Neural progenitor cell (in vitro differentiated cells): Measurements from ENCODE around the gene C1QTNF3. TPM values are rescaled to one million over a fixed set of nuclear protein-coding genes. Genes with fewer than 3 reads are reported as not detected.
"Not testable (repeated sequence)": the region's sequence is repeated elsewhere in the genome, so short reads cannot be mapped to it uniquely, and the experiment has no call there.

Experiments used
- DNase-seq: peaks from one replicate; pipeline ENCODE4 v3.0.0-alpha.2; 2016; ENCODE audit warnings: low spot score
- H2AFZ ChIP-seq: fragments of 200-600 bp; sonication (generic); replicated peaks from 2 replicates; pipeline ENCODE4 v1.6.1; 2016; ENCODE audit warnings: antibody characterized with exemption
- H3F3A ChIP-seq: fragments of 200-600 bp; sonication (generic); 2 replicates; pipeline ENCODE4 v1.6.1; 2016; ENCODE audit warnings: antibody characterized with exemption, low read depth
- H3K27ac ChIP-seq: fragments of 200-600 bp; sonication (generic); 2 replicates; pipeline ENCODE4 v1.5.1; 2016; ENCODE audit warnings: mild to moderate bottlenecking
- H3K27me3 ChIP-seq: fragments of 200-600 bp; sonication (generic); 2 replicates; pipeline ENCODE4 v1.6.1; 2016; ENCODE audit warnings: mild to moderate bottlenecking, moderate library complexity
- H3K36me3 ChIP-seq: fragments of 200-600 bp; sonication (generic); 2 replicates; pipeline ENCODE4 v1.5.1; 2016
- H3K4me1 ChIP-seq: fragments of 200-600 bp; sonication (generic); 2 replicates; pipeline ENCODE4 v1.6.1; 2016; ENCODE audit warnings: mixed run types
- H3K4me2 ChIP-seq: fragments of 200-600 bp; sonication (generic); 2 replicates; pipeline ENCODE4 v1.6.1; 2016
- H3K4me3 ChIP-seq: fragments of 200-600 bp; sonication (generic); 2 replicates; pipeline ENCODE4 v1.5.1; 2016
- H3K79me2 ChIP-seq: fragments of 200-600 bp; sonication (generic); 2 replicates; pipeline ENCODE4 v1.6.1; 2016; ENCODE audit warnings: low read depth
- H3K9ac ChIP-seq: fragments of 200-600 bp; sonication (generic); 2 replicates; pipeline ENCODE4 v1.6.1; 2016
- H3K9me3 ChIP-seq: fragments of 200-600 bp; sonication (generic); 2 replicates; pipeline ENCODE4 v1.5.1; 2016; ENCODE audit warnings: low read depth
- H4K20me1 ChIP-seq: fragments of 200-600 bp; sonication (generic); 2 replicates; pipeline ENCODE4 v1.6.1; 2016; ENCODE audit warnings: low read depth
- H3K27ac Mint-ChIP-seq: 3 replicates; pipeline ENCODE4 v1.8.0; 2021; ENCODE audit warnings: mixed read lengths
- H3K27me3 Mint-ChIP-seq: 2 replicates; pipeline ENCODE4 v1.8.0; 2022; ENCODE audit warnings: low read depth, mild to moderate bottlenecking, inconsistent platforms, moderate library complexity, mixed read lengths; ENCODE audit not compliant: insufficient read depth
- H3K36me3 Mint-ChIP-seq: 3 replicates; pipeline ENCODE4 v1.8.0; 2021; ENCODE audit warnings: mixed read lengths
- H3K4me1 Mint-ChIP-seq: 3 replicates; pipeline ENCODE4 v1.8.0; 2021; ENCODE audit warnings: mixed read lengths
- H3K4me3 Mint-ChIP-seq: 3 replicates; pipeline ENCODE4 v1.8.0; 2021; ENCODE audit warnings: mild to moderate bottlenecking, moderate library complexity, mixed read lengths
- H3K9me3 Mint-ChIP-seq: 3 replicates; pipeline ENCODE4 v1.8.0; 2020; ENCODE audit warnings: mixed read lengths
- CTCF ChIP-seq: fragments of 200-600 bp; sonication (generic); IDR thresholded peaks from 2 replicates; pipeline ENCODE4 v1.5.1; 2017; ENCODE audit warnings: antibody characterized with exemption, mild to moderate bottlenecking
- EZH2 ChIP-seq: fragments of 200-600 bp; sonication (generic); IDR thresholded peaks from 2 replicates; pipeline ENCODE4 v1.6.1; 2017; ENCODE audit warnings: antibody characterized with exemption, mild to moderate bottlenecking, moderate library complexity
- EZH2phosphoT487 ChIP-seq: fragments of 200-600 bp; sonication (generic); IDR thresholded peaks from 2 replicates; pipeline ENCODE4 v1.6.1; 2017; ENCODE audit warnings: antibody characterized with exemption
- total RNA-seq: library from RNA; depleted of rRNA; stranded (reverse); fragments of >200 nt; gene quantifications from 2 replicates; pipeline ENCODE4 v1.2.3, GENCODE V29; 2015; ENCODE audit warnings: low replicate concordance

Gene C1QTNF3
- total RNA-seq, 1 donor from 2014 or later = 4.8 TPM

- not testable (repeated sequence) for H3K27ac ChIP-seq, H3K9me3 ChIP-seq, H3K36me3 ChIP-seq, H3K79me2 ChIP-seq, H4K20me1 ChIP-seq, H3K4me1 ChIP-seq, H3K4me2 ChIP-seq, H2AFZ ChIP-seq, H3K27ac Mint-ChIP-seq, H3K4me3 ChIP-seq, H3F3A ChIP-seq, H3K4me3 Mint-ChIP-seq, H3K36me3 Mint-ChIP-seq, H3K27me3 Mint-ChIP-seq, DNase-seq, H3K4me1 Mint-ChIP-seq, H3K9ac ChIP-seq, H3K9me3 Mint-ChIP-seq, H3K27me3 ChIP-seq
Observed at GRCh38 chr5:34076719-34077364, 33.8 kb upstream of the C1QTNF3 start.

DNA sequence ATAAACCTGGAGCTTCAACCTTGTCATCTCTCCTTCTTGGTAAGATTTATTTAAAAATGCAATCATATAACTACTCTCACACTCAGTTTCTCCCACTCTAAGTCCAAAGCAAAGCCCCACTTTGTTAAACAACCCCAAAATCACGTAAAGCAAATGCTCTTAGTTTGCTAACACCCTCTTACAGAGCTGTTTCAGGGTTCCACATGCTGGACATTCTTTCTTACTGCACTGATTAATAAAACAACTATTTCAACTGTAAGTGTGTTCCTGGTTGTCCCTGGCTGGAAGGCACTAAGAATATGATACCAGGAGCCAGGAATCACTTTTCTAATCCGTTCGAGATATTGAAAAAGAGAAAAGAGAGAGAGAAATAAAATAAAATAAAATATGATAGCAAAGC lies 31.5 kb upstream of the C1QTNF3 start:
- not testable (repeated sequence) for H3K4me3 Mint-ChIP-seq, H3K36me3 ChIP-seq, H3K27me3 Mint-ChIP-seq, H3K9me3 Mint-ChIP-seq, H3K27me3 ChIP-seq, H3K27ac ChIP-seq, H3K4me2 ChIP-seq, H3F3A ChIP-seq, H3K9ac ChIP-seq, H3K4me1 Mint-ChIP-seq, H3K36me3 Mint-ChIP-seq, H3K4me1 ChIP-seq, H4K20me1 ChIP-seq, H3K4me3 ChIP-seq, H2AFZ ChIP-seq, H3K79me2 ChIP-seq, DNase-seq, H3K9me3 ChIP-seq, H3K27ac Mint-ChIP-seq

GRCh38 chr5:34074071-34074470 lies 31.1 kb upstream of the C1QTNF3 start:
- not testable (repeated sequence) for H3K27me3 ChIP-seq, H2AFZ ChIP-seq, H3K4me1 Mint-ChIP-seq, H3K4me3 ChIP-seq, H3K79me2 ChIP-seq, H3K9me3 Mint-ChIP-seq, H3K4me2 ChIP-seq, H3K27me3 Mint-ChIP-seq, H3K9ac ChIP-seq, H3K4me3 Mint-ChIP-seq, H4K20me1 ChIP-seq, H3K27ac Mint-ChIP-seq, H3K9me3 ChIP-seq, H3K36me3 ChIP-seq, H3F3A ChIP-seq, H3K27ac ChIP-seq, H3K36me3 Mint-ChIP-seq, DNase-seq, H3K4me1 ChIP-seq

GRCh38 chr5:34070626-34071025 lies 27.6 kb upstream of the C1QTNF3 start:
- H3K27me3 ChIP-seq, H3K36me3 ChIP-seq, H2AFZ ChIP-seq, H3F3A ChIP-seq, H3K4me1 Mint-ChIP-seq, H3K4me2 ChIP-seq, DNase-seq, H3K27me3 Mint-ChIP-seq, H3K27ac ChIP-seq, H4K20me1 ChIP-seq, H3K36me3 Mint-ChIP-seq, H3K27ac Mint-ChIP-seq, H3K9ac ChIP-seq, H3K79me2 ChIP-seq, H3K4me3 Mint-ChIP-seq, H3K4me1 ChIP-seq, H3K9me3 ChIP-seq, H3K4me3 ChIP-seq, H3K9me3 Mint-ChIP-seq: not testable (repeated sequence)

- Mint-ChIP-seq H3K9me3 (peaks cover 10% of the 10 kb centered on the region), H3K27me3 (peaks cover 6% of the 10 kb centered on the region), H3K36me3 (peaks cover 18% of the 10 kb centered on the region), H3K27ac (no peak overlapping the region), H3K4me3 (no peak overlapping the region), H3K4me1 (no peaks in the 10 kb centered on the region)
- H3K4me1 ChIP-seq = no peaks in the 10 kb centered on the region
- H4K20me1 ChIP-seq = no peaks in the 10 kb centered on the region
- no peaks in the 10 kb centered on the region for H3K79me2 ChIP-seq
- DNase-seq = no peak
- no peaks in the 10 kb centered on the region for H3F3A ChIP-seq
- no peak overlapping the region for H2AFZ ChIP-seq
- TF ChIP-seq EZH2 = no peak
- TF ChIP-seq EZH2phosphoT487 = no peak
- TF ChIP-seq CTCF = no peak
- H3K9me3 ChIP-seq = no peaks in the 10 kb centered on the region
- H3K27me3 ChIP-seq = no peaks in the 10 kb centered on the region
- no peak overlapping the region for H3K4me2 ChIP-seq
- H3K27ac ChIP-seq = no peak overlapping the region
- no peak overlapping the region for H3K4me3 ChIP-seq
- no peaks in the 10 kb centered on the region for H3K36me3 ChIP-seq
- no peak overlapping the region for H3K9ac ChIP-seq
Observed at GRCh38 chr5:34064656-34065055, 21.6 kb upstream of the C1QTNF3 start.
